ENCODE data around the gene APOC1.
A peak's percentile ranks its signal among the peaks of the same experiment; 100 is the strongest.
"Not testable (repeated sequence)": the region's sequence is repeated elsewhere in the genome, so short reads cannot be mapped to it uniquely, and the experiment has no call there.

APOC1 gene

DNA sequence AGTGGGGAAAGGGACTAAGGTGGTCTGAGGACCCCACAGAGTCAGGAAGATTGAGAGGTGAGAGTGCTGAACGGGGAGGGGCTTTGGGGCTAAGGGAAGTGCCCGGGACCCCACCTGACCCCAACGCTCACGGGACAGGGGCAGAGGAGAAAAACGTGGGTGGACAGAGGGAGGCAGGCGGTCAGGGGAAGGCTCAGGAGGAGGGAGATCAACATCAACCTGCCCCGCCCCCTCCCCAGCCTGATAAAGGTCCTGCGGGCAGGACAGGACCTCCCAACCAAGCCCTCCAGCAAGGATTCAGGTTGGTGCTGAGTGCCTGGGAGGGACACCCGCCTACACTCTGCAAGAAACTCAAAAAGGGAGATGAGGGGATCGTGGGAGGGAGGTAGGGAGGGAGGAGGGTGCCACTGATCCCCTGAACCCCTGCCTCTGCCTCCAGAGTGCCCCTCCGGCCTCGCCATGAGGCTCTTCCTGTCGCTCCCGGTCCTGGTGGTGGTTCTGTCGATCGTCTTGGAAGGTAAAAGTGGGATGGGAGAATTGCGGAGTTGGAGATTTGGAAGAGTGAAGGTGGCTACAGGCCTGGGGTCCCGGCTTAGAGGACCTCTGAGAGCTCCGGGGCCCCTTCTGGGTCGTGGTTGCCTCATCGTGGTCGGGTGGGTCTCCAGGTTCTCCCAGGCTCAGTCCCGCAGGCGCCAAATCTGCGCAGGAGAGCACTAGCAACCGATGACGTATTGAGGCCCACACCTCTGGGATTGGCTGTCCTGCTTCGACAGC is at the start of gene APOC1:
Gene APOC1 (plus strand): TSS at position 176 of the 774 bp plus-strand sequence. CDS start 284 bp downstream, at position 460.
- H3K79me2 ChIP-seq; H3K4me1 ChIP-seq; H3K9ac ChIP-seq; H3K9me3 ChIP-seq (ENCODE audit: control insufficient read depth, low read length); H3K27ac ChIP-seq; H3K27me3 ChIP-seq (ENCODE audit: control insufficient read depth, insufficient read depth, low read length); H3K36me3 ChIP-seq (ENCODE audit: control insufficient read depth, insufficient read depth, low read length): not testable (repeated sequence)
- H2AFZ ChIP-seq: peak within 1 kb of the TSS; percentile 88
- peak within 1 kb of the TSS; percentile 55 for H3K4me3 ChIP-seq (ENCODE audit: low read depth, low read length)
- H3K4me2 ChIP-seq (ENCODE audit: low read length): peak within 1 kb of the TSS; percentile 65

DNA sequence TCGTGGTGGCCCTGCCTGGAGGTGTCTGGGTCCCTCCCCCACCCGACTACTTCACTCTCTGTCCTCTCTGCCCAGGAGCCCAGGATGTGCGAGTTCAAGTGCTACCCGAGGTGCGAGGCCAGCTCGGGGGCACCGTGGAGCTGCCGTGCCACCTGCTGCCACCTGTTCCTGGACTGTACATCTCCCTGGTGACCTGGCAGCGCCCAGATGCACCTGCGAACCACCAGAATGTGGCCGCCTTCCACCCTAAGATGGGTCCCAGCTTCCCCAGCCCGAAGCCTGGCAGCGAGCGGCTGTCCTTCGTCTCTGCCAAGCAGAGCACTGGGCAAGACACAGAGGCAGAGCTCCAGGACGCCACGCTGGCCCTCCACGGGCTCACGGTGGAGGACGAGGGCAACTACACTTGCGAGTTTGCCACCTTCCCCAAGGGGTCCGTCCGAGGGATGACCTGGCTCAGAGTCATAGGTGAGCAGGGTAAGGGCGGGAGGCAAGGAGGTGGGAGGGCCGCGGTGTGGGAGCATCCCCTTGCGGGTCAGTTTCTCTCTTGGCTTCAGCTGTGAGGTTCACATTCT is 49.1 kb upstream of the APOC1 start:
- peaks cover 8% of the 10 kb centered on the region for H3K4me1 ChIP-seq
- H3K27ac ChIP-seq: no peak overlapping the region
- H3K79me2 ChIP-seq: peaks cover 25% of the 10 kb centered on the region
- H3K36me3 ChIP-seq (ENCODE audit: control insufficient read depth, insufficient read depth, low read length): no peaks in the 10 kb centered on the region
- H2AFZ ChIP-seq: no peak overlapping the region
- H3K9ac ChIP-seq: no peak overlapping the region
- H3K9me3 ChIP-seq (ENCODE audit: control insufficient read depth, low read length): no peaks in the 10 kb centered on the region
- H3K4me3 ChIP-seq (ENCODE audit: low read depth, low read length): no peak overlapping the region
- no peaks in the 10 kb centered on the region for H3K27me3 ChIP-seq (ENCODE audit: control insufficient read depth, insufficient read depth, low read length)
- no peak overlapping the region for H3K4me2 ChIP-seq (ENCODE audit: low read length)
- TF ChIP-seq, protein P1, sequence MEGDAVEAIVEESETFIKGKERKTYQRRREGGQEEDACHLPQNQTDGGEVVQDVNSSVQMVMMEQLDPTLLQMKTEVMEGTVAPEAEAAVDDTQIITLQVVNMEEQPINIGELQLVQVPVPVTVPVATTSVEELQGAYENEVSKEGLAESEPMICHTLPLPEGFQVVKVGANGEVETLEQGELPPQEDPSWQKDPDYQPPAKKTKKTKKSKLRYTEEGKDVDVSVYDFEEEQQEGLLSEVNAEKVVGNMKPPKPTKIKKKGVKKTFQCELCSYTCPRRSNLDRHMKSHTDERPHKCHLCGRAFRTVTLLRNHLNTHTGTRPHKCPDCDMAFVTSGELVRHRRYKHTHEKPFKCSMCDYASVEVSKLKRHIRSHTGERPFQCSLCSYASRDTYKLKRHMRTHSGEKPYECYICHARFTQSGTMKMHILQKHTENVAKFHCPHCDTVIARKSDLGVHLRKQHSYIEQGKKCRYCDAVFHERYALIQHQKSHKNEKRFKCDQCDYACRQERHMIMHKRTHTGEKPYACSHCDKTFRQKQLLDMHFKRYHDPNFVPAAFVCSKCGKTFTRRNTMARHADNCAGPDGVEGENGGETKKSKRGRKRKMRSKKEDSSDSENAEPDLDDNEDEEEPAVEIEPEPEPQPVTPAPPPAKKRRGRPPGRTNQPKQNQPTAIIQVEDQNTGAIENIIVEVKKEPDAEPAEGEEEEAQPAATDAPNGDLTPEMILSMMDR (IDR thresholded peaks at IDR 0.05): no peak

DNA sequence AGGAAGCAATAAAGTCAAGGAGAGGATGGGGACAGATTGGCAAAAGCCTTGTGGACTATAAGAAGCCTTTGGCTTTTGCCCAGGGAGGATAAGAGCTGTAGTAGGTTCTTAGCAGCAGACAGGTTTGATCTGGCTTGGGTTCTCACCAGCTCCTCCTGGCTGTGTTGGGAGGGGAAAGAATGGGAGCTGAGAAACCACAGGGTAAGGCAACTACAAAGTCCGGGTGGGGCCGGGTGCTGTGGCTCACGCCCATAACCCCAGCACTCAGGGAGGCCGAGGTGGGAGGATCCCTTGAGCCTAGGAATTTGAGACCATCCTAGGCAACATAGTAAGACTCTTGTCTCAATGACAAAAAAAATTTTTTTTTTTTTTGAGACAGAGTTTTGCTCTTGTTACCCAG is 47.7 kb upstream of the APOC1 start:
- no peak overlapping the region for H3K9ac ChIP-seq
- H3K9me3 ChIP-seq (ENCODE audit: control insufficient read depth, low read length): no peaks in the 10 kb centered on the region
- H3K36me3 ChIP-seq (ENCODE audit: control insufficient read depth, insufficient read depth, low read length): no peaks in the 10 kb centered on the region
- TF ChIP-seq, protein P1 (IDR thresholded peaks at IDR 0.05): no peak
- H3K27ac ChIP-seq: no peak overlapping the region
- H2AFZ ChIP-seq: no peak overlapping the region
- H3K79me2 ChIP-seq: peaks cover 25% of the 10 kb centered on the region
- no peak overlapping the region for H3K4me3 ChIP-seq (ENCODE audit: low read depth, low read length)
- H3K27me3 ChIP-seq (ENCODE audit: control insufficient read depth, insufficient read depth, low read length): no peaks in the 10 kb centered on the region
- no peaks in the 10 kb centered on the region for H3K4me1 ChIP-seq
- H3K4me2 ChIP-seq (ENCODE audit: low read length): no peak overlapping the region

DNA sequence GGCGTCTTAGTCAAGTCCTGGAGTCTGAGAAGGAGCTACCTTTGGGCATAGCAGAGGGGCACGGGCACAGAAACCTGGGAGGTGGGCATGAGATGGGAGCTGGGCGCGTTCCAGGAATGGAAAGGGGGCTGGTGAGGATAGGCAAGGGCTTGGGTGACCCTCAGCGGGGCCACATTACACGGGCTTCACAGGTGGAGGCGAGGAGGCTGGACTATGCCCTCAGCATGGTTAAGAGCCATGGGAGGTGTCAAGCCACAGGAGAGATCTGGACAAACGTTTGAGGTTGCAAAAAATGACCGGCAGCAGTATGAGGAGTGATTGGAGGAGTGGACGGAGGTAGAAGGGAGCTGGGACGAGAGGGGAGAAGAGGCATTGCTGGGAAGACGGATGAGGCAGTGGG is 46.8 kb upstream of the APOC1 start:
- Histone ChIP-seq H3K27ac (peak overlapping the region; percentile 4), H3K36me3 (ENCODE audit: control insufficient read depth, insufficient read depth, low read length) (no peaks in the 10 kb centered on the region)

More for the DNA sequence above, 46.8 kb upstream of the APOC1 start:
- no peak overlapping the region for H3K4me3 ChIP-seq (ENCODE audit: low read depth, low read length)
- H3K9me3 ChIP-seq (ENCODE audit: control insufficient read depth, low read length): no peaks in the 10 kb centered on the region
- H3K9ac ChIP-seq: no peak overlapping the region
- peaks cover 22% of the 10 kb centered on the region for H3K79me2 ChIP-seq
- H3K27me3 ChIP-seq (ENCODE audit: control insufficient read depth, insufficient read depth, low read length): no peaks in the 10 kb centered on the region
- no peaks in the 10 kb centered on the region for H3K4me1 ChIP-seq
- TF ChIP-seq, protein P1 (IDR thresholded peaks at IDR 0.05): no peak
- H2AFZ ChIP-seq: no peak overlapping the region
- H3K4me2 ChIP-seq (ENCODE audit: low read length): no peak overlapping the region
